DMS114 treated with DMSO at 0.1 percent for 48 hours (cell line): Measurements from ENCODE around the gene NGFR.

Experiments used
- DNase-seq: peaks from one replicate; lab custom pipeline; 2025; ENCODE audit not compliant: unreplicated experiment; lab: John Stamatoyannopoulos, UW

NGFR gene

DNA sequence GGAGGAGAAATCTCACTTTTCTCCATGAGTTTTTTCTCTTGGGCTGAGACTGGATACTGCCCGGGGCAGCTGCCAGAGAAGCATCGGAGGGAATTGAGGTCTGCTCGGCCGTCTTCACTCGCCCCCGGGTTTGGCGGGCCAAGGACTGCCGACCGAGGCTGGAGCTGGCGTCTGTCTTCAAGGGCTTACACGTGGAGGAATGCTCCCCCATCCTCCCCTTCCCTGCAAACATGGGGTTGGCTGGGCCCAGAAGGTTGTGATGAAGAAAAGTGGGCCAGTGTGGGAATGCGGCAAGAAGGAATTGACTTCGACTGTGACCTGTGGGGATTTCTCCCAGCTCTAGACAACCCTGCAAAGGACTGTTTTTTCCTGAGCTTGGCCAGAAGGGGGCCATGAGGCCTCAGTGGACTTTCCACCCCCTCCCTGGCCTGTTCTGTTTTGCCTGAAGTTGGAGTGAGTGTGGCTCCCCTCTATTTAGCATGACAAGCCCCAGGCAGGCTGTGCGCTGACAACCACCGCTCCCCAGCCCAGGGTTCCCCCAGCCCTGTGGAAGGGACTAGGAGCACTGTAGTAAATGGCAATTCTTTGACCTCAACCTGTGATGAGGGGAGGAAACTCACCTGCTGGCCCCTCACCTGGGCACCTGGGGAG lies 19.1 kb downstream of the NGFR start:
- DNase-seq = no peak

DNA sequence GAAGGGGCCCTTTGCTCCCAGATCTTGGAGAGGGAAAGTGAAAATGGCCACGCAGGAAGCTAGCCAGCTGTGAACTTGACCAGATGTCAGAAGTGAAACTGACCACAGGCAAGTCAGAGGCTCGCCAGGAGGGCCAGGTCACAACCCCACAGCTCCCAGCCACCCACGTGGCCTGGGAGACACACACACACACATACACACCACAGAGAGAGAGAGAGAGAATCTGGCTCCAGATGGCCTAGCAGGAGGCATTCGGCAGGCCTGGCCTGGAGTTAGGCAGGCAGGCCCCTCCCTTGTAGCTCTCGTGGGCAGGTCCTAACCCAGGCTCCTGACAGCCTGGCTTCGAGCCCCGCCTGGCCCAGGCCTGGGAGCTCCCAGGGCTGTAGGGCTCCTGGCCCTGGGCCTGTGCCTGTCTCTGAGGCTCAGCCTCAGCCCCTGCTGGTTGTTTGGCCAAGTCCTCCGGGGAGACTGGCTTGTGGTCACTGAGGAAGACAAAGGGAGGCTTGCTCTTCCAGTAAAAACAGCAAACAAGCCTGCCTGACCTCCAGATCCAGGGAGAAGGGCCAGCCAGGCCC lies 20.2 kb downstream of the NGFR start:
- DNase-seq = no peak

GRCh38 chr17:49516180-49516579 lies 21.1 kb downstream of the NGFR start:
- DNase-seq = no peak

DNA sequence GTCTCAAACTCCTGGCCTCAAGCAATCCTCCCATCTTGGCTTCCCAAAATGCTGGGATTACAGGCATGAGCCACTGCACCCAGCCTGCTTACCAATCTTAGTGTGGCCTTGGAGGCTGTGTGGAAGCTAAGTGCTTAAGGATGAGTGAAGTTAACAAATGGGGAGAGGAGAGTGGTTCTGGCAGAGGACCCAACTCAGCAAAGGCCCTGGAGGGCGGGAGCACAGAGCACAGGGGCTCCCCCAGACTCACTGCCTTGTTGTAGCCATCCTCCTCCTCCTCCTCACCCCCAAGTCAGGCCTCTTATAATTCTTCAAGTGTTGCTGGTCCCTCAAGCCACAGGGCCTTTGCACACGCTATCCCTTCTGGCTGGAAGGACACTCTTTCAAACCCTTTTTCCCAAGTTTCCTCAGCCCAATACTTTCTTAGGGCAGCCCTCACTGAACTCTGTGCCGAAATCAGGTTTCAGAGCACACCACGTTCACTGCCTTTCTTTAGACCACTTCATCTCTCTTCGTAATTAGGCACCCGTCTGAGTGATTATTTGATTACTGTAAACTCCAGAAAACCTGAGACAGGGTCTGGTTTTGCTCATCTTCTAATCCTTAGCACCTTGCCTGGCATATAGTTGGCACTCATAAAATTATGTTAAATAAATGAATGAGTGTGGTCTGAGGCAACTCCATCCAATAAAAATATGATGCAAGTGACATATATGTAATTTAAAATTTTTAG lies 23.4 kb downstream of the NGFR start:
- DNase-seq = no peak

DNA sequence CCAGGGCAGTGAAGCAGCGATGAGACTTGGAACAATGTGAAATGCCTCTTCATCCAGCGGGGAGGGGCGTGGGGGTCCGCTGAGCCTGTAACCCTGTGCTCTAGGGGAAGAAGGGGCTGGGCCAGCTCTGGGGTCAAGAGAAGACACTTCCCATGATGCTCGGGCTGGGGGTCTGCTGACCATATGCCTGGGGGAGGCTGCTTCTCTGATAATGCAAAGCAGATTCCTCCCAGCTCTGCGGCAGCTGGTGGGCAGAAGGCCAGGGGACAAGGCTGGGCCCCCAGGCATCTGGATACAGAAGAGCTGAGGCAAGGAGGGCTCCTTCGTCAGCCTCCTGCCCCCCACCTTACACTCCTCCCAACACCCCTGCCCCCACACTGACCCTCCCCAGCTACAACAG lies 24.7 kb downstream of the NGFR start:
- no peak for DNase-seq

DNA sequence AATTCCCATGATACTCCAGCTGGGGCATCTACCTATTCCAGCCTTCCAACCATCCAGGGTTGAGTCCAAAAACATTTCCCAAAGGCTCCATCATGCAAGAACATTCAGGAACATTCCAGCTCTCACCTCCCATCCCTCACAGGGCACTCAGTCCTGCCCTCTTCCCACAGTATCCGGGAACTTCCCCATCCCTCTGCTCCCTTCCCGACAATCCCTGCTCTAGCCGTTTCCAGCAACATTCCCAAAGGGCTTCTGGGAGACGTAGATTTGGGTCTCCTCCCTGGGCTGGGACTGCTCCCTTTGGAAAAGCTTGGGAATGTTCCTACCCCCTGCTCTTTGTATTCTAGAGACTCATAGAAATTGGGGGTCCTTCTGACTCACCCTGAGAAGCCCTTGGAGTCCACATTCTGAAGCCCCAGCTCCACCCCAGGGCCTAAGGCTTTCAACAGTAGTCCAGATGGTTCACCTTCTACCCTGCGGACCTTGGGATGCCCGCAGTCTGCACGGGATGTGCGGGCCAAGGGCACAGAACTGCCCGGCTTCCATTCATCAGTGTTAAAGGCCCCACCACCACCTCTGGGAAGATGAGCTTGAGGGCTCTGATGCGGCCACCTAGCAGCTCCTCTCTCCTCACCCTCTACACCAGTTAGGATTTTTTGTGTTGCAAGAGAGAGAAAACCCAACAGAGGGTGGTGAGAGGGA lies 25.4 kb downstream of the NGFR start:
- DNase-seq = no peak

DNA sequence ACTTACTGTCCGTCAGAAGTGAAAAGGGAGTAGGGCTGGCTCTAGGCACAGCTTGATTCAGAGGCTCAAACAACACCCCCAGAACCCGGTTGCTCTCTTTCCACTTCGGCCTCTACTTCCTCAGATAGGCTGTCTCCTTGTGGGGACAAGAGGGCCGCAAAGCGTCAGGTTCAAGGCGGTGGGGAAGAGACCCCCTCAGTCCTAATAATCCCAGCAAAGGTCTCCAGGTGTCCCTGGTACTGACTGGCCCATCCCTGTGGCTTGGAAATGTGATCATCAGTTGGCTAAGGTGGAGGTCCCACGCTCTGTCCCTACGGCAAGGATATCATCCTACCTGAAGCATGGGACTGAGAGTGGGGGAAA lies 26.0 kb downstream of the NGFR start:
- no peak for DNase-seq

- no peak for DNase-seq
Observed at GRCh38 chr17:49521471-49522356, 26.6 kb downstream of the NGFR start.

GRCh38 chr17:49522357-49522890 lies 27.3 kb downstream of the NGFR start:
- DNase-seq = no peak

GRCh38 chr17:49523196-49523595 lies 28.1 kb downstream of the NGFR start:
- no peak for DNase-seq

- DNase-seq = no peak
Observed at GRCh38 chr17:49523706-49524472, 28.8 kb downstream of the NGFR start.

GRCh38 chr17:49524473-49525359 lies 29.6 kb downstream of the NGFR start:
- DNase-seq = no peak

DNA sequence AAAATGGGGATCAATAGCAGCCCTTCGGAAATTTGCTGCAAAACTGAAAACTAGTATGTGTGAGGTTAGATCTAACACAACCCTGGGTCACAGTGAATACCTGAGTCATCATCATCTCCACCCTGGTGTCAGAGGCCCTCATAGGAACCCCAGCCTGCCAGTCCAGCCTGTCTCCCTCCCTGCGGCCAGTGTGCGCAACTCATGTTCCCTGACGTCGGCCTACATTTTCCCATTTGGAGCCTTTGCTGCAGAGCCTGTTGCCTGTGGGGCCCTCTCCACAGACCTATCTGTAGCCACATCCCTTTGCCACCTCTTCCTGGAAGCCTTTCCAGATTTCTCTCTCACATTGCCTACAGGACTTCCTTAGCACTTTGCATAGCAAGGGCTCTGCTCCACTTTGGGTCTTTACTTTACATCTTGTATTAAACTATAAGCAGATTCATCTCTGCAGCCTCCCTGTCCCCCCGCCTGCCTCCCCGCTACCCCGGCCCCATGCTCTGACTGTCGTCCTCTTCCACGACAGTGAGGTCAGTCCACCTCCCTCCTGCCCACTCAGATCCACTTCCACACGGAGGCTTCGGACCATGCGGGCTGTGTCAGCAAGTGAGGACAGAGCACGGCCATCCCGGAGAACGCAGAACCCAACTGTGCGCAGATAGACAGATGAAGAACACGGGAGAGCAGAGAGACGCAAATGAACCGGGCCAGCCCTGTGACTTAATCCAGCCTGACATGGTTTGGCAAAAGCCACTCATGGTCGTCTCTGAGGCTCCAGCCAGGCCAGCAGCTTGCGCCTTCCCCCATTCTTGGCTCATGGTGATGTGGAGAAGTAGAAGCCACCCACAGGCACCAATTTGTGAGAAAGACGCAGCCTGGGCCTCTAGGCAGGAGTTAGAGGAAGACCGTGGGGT lies 31.0 kb downstream of the NGFR start:
- DNase-seq = no peak

GRCh38 chr17:49527927-49528651 lies 33.0 kb downstream of the NGFR start:
- DNase-seq = no peak

DNA sequence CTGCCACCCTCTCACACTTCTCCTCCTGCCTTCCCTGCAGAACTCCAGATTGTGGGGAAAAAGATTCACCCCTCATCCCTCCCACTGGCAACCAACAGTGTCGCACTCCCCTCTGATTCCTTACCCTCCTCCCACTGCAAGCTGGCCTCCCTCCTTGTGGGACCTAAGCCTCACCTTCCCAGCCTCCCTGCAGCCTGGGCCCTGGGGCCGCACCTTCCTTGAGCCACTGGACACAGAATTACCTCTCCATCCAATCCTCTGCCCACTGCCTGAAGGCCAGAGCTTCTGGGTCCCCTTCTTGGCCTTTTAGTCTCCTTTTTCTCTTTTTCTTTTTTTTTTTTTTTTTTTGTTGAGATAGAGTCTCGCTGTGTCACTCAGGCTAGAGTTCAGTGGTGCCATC lies 33.9 kb downstream of the NGFR start:
- no peak for DNase-seq

- no peak for DNase-seq
Observed at GRCh38 chr17:49530118-49530517, 35.0 kb downstream of the NGFR start.

GRCh38 chr17:49543860-49544259 lies 48.8 kb downstream of the NGFR start:
- no peak for DNase-seq
